Activated T-cell treated with anti-CD3 and anti-CD28 coated beads for 48 hours (primary cell): ENCODE results near the gene GHRHR.

ENCODE experiments used
- DNase-seq: peaks from one replicate; pipeline ENCODE4 v3.0.0-alpha.2; 2020; ENCODE audit warnings: low read depth

The GHRHR gene

DNA sequence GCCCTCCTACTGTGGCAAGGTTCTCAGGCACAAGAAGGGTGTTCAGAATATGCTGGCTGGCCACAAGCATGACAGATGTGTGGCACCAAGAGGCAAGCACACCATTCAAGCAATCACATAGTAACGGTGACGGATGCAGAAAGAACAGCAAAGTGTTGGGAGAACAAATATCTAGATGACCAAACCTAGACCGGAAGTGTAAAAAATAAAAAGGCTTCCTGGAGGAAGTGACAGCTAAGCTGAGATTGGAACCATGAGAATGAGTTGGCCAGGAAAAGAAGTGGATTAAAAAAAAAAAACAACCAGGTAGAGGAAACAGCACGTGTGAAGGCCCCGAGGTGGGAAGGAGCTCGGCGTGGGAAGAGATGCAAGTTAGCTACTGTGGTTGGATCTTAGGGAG, 22.0 kb downstream of the GHRHR start:
- DNase-seq: no peak

DNA sequence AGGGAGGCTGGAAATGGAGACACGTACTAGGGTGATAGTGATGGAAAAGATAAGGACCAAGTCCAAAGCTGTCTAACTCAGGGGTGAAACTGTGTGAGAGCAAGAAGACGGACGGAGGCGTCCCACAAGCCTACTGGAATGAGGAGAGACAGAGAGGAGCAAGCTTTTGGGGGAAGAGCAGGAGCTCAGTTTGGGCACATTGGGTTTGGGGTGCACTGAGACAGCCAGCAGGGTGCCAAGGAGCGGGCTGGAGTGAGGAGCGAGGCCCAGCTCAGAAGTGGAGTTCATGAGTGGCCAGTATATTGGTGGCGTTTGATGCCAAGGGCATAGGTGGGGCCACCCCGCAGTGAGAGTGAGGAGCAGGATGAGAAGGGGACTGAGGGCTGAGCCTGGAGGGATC, 22.6 kb downstream of the GHRHR start:
- no peak for DNase-seq

DNA sequence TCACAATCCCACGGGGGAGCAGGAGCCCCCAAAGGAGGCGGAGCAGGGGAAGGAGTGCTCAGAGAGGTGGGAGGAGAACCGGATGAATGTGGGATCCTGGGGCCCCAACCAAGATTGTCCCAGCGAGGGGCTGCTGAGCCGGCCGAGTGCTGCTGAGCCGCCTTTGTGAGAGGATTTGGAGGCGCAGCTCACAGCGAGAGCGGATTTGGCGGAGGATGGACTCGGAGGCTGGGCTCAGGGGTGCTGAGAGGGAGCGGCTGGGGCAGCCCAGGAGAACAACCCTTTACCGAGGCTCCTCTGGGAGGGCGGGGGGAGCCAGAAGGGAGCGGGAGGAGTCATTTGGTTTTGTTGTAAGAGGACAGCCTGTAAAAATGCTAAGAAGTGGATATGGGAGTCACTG, 23.0 kb downstream of the GHRHR start:
- no peak for DNase-seq

DNA sequence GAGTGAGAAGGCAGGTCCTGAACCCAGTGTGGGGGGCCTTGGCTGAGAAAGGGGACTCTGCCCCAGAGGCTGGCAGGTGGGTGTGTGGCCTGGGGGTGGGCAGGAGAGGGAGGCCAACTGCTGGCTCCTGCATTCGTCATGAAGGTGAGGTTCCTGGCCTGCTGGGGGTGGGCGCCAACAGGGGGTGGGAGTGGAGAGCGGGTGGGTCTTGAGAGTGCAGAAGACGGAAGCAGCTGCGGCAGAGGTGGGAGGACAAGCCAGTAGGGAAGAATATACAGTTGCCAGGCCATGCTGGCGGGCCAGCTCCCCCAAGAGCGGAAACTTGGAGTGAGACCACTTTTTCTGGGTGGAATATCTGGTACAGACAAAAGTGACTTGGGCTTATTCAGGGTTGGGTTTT, 23.4 kb downstream of the GHRHR start:
- DNase-seq: no peak

DNA sequence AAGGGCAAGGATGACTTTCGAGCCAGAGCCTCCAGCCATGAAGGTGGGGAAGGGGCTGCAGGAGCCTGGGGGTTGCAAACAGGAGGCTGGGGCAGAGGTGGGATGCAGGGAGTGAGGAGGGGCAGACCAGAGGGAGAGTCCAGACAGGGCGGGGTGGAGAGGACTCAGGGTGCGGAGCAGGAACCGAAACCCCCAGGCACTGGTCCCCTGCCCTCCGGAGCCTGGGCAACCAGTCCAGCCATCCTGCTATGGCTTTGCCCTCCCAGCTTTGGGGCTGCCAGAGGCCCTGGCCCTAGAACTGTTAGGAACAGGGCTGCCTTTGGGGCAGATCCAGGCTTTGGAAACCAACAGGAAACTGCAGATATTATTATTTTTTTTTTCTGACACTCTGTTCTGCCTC, 24.2 kb downstream of the GHRHR start:
- no peak for DNase-seq

DNA sequence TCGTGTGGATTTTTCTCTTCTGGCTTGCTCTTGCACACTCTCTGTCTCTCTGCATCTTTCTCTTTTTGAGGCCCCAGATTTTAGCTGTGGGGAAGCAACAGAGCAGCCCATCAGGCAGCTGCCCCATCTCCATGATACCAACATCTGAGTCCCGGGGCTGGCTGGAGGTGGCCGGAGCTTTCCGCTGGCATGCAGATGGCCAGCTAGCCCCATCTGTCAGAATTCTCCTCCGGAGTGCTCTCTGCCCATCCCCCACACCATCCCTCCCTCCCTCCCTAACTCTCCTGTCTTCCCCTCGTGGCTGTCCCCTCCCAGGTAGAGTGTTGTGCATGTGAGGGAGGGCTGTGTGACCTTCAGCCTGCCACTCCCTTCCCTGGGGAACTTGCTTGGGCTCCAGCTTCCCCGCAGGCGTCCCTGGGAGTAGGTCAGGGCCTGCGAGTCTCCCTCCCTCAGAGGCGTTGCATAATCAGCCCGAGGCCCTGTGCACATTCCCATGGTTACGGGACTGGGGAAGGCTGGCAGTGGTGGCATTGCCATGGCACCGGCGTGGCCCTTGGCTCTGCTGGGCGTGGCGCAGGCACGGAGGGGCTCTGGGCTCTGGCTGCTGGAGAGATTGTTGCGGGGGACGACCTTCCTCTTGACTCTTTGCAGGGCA, 24.7 kb downstream of the GHRHR start:
- DNase-seq: no peak

DNA sequence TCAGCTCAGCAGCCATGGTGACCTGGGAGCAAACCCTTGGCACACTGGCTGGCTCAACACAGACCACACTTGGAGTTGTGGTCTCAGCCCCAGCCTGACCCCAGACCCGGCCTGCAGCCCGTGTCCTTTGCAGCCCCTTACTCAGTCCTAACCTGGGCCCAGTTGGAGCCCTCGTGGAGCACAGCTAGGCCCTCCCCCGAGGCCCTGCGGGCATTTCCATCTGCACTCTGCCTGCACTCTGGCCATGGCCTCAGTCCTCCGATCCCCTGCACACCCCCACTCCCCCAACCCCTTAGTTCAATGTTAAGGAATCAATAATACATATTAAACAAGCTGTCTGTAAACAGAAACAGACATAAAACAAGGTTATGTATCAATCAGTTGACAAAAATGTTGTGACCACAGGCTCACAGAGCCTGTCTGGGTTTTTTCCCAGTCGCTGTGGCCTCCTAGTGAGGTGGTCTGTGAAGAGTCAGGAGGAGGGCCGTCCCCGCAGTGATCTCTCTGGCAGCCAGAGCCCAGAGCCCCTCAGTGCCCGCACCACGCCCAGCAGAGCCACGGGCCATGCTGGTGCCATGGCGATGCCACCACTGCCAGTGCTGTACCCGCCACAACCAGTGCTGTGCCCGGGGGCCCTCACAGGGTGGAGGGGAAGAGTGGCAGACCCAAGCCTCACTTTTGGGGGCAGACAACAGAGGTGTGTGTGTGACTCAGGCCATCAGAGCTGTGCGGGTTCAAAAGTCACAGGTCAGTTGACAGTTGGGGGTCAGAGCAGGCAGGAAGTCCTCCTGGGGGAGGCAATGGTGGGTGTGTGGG, 25.5 kb downstream of the GHRHR start:
- no peak for DNase-seq

DNA sequence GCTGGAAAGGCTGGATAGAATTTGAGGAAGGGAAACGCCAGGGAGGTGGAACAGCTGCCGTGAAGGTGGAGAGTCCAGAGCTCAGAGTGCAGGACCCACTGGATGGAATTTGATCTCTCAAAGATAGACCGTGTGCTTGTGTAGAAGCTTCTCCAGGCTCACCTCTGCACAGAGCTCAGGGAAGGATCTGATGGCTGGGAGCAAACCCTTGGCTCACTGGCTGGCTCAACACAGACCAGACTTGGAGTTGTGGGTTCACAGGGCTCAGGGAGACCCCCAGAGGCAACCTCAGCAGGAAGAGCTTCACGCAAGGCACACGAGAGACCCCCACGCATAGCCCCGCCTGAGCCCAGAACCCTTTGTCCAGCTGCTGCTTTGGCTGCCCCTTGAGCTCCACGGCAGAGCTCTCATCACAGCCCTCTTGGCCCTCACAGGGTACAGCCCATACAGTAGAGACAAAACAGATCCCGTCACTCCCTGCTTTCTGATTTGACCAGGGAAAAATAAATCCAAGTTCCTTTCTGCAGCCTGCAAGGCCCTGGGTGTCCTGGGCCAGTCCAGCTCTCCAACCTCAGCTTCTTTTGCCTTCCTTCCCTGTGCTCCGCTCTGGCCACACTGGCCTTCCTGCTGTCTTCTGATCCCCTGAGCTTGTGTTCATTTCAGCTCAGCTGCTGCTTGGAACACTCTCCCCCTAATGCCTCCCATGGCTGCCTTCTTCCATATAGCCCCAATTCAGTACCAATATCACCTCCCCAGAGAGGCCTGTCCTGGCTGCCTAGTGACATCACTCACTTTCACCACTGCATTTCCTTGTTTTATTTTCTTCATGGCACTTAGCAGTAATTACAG, 26.3 kb downstream of the GHRHR start:
- no peak for DNase-seq

DNA sequence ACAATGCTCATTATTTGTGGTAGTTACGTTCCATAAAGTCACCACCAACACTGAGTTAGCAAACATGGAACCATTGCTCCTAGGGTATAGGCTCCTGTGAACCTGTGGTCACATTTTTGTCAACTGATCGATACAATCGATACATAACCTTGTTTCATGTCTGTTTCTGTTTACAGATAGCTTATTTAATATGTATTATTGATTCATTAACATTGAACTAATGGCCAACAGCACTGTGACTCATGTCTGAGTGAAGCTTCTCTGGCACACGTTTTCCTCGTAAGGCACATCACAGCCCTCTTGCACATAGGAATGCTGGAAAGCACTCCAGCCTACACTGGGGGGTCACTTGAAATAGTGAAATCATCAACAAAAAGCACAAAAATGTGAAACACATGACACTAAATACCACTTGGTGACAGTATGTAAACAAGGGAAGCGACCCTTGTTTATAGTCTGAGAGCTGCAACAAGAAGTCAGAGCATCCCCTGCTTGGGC, 27.0 kb downstream of the GHRHR start:
- no peak for DNase-seq

DNA sequence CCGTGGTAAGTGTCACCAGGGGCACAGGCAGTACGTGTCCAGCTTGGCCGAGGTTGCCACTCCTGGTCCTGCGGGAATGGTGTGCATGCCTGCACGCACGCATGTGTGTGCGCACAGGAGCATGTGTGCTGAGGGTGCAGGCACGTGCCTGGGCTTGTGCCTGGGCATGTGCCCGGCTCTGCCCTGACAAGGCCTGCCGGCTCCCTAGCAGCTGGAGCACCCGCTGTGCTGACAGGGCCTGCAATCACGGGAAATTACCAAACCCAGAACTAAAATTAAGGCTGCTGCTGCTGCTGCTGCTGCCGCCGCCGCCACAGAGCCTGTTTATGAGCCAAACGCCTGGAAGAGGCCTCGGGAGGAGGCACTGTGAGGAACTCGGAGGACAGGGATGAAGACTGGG, 28.7 kb downstream of the GHRHR start:
- DNase-seq: no peak

DNA sequence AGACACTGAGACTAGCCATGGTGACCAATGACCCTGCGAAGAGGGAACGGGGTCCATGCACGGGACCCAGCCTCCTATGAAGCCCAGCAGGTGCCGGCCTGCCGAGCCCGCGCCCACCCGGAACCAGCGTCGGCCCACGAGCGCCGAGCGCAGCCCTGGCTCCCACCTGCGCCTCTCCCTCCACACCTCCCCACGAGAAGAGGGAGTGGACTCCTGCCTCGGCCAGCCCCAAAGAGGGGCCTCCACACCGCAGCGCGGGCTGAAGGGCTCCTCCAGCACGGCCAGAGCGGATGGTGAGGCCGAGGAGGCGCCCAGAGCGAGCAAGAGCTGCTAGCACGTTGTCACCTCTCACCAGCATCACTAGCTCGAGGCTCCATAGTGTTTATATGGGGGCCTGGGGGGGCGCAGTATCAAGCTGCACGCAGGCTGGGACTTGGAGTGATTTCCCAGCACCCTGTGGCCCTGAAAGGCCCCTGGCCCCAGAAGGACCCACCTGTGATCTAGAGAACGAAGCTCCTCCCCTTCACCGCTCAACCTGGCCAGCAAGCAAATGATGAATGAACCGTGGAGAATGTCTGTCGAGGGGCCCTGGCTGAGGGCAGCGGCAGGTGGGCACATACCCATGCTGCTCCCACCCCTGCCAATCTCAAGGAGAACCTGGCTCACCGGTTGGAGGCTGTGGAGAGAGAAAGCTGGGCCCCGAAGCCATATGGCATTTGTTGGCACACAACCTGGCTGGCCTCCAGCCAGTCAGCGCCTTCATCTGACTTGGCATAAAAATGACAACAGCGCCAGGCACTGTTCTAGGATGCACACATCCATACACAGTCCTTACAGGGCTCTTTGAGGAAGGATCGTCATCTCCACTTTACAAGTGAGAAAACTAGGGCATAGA, 30.7 kb downstream of the GHRHR start:
- DNase-seq: no peak

DNA sequence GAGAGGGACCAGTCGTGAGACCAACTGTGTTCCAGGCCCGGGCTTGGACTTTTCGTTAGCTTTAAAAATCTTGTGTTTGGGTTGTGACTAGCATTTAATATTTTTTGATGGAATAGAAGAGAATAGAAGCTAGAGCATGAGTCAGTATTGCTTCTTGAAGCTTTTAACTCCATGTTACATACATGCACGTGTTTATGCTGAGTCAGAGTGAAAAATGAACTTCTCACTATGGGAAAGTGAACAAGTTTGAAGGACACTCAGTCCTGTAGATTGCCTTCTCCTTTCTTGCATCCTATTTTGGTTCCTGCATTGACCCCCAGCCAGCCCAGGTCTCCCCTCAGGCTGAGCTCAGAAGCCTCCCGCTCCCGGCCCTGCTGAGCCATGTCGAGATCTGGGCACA, 31.8 kb downstream of the GHRHR start:
- no peak for DNase-seq

DNA sequence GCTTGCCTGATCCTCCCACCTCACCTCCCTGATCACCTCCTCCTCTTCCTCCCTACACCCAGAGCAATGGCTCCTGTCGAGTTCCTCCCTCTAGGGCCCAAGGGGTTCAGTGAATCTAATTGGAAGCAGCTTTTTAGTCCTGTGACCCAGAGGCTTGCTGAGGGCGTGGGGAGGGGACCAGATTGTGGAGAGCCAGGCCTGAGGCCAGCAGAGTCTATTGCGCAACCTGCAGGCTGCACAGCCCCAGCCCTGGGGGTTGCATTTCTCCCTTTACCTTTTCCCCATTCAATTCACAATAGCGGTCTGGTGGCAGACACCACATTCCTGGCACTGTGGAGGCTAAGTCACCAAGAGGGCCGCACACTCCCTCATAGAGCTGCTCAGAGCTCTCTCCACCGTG, 32.5 kb downstream of the GHRHR start:
- DNase-seq: no peak

DNA sequence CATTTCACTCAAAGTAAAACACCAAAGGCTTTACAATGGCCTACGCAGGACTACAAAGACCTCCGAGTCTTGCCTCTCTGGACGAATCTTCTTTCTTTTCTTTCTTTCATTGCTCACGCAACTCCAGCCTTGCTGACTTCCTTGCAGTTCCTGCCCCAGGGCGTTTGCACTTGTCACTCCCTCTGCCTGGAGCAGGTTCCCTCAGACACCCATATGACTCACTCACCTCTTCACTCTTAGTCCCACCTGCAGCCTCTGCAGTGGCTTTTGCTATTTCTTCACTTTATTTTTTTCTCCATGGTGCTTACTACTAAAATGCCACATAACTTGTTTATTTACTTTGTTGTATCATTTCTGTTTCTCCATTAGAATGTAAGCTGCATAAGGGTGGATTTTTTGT, 33.1 kb downstream of the GHRHR start:
- no peak for DNase-seq

DNA sequence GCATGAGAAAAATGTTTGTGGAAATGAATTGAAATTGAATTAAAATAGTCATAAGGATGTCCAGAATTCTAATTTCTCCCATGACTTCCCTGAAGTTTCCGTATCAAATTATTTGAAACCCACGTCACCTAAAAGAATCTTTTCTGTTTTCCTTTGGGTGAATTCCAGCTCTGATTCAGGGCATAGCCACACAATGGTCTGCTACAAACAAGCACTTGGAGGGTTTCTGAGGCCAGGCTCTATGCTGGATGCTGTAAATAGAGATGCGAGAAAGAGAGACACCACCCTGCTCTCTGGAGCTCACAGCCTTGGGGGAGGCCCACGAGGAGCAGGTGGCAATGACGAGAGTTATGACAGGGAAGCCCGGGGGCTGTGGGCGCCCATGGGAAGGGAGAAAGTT, 33.6 kb downstream of the GHRHR start:
- no peak for DNase-seq

DNA sequence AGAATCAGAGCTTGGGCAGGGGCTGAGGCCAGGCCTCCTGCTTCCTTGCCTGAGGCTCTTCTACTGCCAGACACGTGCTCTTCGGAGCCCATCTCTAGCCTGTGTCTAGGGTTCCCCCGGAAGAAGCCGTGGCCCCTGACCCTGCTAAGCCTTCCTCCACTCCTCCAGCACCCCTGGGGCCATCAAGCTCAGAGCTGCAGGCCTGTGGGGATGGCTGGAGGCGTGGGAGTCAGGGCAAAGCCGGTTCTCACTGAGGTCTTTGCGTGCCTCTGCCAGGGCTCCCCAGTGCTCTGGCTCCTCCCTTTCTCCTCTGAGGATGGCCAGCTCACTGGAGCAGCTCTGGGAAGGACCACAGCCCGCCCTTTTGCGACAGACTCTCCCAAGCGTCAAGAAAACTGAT, 34.4 kb downstream of the GHRHR start:
- DNase-seq: no peak

DNA sequence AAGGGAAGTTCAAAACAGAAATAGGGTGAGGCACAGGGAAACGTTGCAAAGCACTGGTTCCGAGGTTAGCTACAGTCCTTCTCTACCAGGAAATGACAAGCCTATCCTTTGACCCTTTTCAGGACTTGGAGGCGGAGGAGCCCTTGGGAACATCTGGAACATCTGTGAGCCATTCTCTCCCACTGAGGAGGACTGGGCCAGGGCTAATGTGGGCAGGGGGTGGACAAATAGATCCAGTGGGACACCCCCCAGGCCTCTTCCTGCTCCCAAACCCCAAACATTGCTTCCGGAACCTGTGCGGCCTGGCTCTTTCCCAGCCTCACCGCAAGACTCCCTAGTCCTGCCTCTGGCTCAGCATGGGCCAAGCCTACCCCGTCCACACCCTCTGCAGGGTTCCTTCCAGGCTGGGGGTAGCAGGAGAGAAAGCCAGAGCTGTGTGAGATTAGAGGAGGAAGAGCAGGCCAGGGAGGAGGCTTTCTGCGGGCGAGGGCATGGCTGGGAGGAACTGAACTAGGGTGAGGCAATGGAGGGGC, 36.5 kb downstream of the GHRHR start:
- no peak for DNase-seq

DNA sequence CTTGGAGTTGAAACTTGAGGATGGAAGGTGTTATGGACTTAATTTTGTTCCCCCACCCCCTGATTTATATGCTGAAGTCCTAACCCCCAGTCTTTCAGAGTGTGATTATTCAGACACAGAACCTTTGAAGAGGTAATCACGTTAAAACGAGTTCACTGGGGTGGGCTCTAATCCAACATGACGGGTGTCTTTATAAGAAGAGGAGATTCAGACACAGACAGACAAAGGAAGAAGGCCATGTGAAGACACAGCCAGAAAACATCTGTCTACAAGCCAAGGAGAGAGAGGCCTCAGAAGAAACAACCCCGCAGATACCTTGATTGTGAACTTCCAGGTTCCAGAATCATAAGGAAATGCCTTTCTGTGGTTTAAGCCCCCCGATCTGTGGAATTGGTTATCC, 37.0 kb downstream of the GHRHR start:
- DNase-seq: no peak

DNA sequence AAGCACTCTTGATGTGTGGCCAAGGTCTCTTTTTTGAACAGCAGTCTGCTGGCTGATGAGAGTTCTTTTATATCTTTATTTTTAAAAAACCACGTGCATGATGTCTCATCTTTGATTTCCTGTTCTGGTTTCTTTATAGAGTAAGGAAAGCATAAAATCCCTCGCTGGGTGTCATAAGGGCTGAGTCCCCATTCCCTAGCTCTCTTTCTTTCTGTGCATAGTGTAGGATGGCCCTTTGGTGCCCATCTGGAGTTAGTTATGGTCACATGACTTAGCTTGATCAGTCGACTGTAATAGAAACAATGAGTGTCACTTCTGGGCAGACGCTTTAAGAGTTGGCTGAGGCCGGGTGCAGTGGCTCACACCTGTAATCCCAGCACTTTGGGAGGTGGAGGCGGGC, 38.5 kb downstream of the GHRHR start:
- no peak for DNase-seq

DNA sequence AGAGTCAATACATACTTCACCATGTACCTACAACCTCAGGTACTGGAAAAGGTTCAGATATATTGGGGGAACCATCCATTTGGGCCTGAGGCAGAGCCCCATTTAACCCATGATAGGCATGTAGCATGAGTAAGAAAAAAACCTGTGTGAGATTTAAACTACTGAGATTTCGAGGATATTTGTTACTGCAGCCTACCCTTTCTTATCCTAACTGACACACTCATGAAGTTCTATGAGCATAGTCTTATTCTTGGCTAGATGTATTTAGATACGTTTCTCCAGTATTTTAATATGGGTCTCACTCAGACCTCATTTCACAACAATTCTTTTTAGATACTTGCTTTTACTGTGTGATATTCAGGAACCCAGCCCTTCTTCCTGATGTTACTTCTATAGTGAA, 39.3 kb downstream of the GHRHR start:
- no peak for DNase-seq

DNA sequence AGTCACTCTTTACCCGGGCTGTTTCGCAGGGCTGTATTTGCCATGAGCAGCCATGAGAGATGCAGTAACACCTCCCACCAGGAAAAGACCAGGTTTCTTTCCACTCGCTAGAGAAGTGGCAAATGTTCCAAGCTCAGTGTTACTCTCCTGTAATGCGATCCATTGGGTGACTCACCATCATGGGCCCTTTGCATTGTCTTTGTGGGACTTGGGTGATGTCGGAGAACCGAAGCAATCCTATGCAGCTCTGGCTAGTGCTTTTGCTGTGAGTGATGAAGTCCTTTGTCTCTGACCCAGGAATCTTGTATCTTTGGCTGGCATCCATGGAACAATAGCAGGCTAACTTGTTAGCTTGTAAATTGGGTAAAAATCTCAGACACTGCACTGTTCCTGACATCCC, 40.0 kb downstream of the GHRHR start:
- DNase-seq: no peak

DNA sequence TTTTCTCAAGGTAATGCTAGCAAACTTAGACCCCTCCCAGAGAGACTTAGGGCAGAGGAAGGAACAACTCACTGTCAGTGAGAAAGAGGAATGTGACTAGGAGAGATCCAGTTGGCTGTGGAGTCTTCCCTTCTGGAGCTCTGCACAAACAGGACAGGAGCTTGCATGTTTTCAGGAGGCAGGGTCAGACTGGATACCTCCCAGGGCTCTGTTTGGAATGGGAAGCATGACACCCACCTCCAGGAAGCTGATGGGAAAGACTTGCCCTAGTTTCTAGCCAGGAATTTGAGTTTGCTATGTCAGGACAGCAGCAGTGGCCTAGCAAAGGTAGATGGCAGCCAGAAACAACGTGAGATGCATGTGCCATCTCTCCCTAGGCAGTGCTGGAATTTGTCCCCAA, 40.6 kb downstream of the GHRHR start:
- DNase-seq: no peak
